Stimulated activated naive CD8-positive, alpha-beta T cell treated with anti-CD3 and anti-CD28 coated beads, Interleukin-15, Interleukin-2, amounts not matched to agents 100 U/mL and 50 U/mL, for 24 hours (primary cell): Measurements from ENCODE around the gene GTF2F1.
"Not testable (repeated sequence)": the region's sequence is repeated elsewhere in the genome, so short reads cannot be mapped to it uniquely, and the experiment has no call there.

Experiments used
- ATAC-seq: fragments of 150-1000 bp; cut with Tn5 transposase; one replicate; pipeline ENCODE4 v1.10.0; 2021
- DNase-seq: peaks from one replicate; pipeline ENCODE4 v3.0.0; 2021

GTF2F1 gene

DNA sequence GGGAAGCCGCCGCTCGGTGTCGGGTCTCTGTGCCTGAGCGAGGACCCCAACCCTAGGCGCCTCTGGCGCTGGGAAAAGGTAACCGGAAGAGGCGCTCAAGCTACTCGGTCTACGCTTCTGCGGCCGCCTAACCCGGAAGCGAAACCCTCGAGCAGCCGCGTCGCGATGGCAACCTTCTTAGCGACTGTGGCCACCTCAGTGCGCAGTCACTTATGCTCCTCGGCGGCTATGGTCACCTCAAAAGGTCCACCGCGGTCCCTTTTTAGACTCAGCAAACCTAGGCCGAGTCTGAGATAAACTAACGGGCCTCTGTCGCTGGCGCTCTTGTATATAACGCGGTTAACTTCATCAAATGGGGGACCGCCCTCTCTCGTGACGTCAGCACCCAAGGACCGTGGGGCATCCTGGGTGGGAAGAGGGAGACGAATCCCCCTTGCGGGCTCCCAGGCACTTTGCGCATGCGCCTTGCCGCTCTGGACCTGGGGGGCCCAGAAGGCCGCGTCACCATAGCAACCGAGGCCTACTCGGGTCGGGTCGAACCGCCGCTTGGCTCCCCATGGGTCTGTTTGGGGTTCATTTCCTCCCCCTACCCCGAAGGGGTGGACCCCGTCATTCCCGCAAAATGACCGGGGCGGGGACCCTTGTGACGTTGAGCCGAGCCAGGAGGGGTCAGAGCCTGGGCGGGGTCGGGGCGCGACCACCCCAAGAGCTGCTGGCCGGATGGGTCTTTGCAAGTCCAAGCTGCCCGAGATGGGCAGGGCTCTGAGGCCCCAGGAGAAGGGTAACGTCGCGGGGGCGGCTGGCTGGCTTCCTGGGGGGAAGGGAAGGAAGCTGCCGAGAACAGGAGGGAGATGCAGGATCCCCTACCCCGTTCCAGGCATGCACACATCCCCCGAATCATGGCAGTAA is at the start of gene GTF2F1:
TSS of gene GTF2F1 (minus strand) at position 91 of the 909 bp plus-strand sequence. CDS start 169 bp downstream, outside the sequence.
- peak; percentile 87 for ATAC-seq
- DNase-seq = peak; percentile 97

DNA sequence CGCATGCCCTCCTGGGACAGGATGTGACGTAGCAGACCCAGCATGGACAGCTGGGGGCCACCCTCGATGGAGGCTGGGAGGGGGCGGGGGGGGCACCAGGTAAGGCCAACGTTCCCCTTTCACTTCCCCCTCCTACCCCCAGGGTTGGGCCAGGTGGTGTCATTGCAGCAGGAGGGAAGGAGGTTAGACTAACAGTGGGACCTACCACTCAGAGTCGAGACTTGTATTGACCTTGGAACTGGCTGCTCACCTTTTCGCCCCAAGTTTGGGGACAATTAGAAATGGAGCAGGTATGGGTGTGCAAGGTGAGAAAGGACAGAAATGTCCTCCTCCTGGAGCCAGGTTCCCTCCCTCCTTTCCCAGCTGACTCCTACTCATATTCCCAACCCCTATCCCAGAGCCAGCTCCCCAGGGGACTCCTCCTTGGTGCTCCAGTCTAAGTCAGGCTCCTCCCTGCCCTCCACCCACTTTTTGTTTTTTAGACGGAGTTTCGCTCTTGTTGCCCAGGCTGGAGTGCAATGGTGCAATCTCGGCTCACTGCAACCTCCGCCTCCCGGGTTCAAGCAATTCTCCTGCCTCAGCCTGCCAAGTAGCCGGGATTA is 49.2 kb upstream of the GTF2F1 start:
- no peak for ATAC-seq
- no peak for DNase-seq

DNA sequence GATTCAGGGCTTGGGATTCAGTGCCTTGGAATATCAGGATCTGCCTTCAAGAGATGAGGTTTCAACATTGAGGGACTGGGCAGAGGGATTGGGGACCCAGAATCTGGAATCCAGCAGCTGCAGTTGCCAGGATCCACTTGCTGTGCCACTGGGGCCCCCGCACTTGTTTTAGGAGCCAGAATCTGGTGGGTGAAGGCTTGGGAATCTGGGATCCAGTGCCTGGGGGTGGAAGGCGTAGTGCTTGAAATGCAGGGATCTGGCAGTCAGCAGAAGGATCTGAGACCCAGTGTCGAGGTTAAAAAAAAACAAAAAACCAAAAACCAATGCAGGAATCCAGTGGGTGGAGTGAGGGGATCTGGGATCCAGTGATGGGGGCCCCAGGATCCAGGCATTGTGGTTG is 47.9 kb upstream of the GTF2F1 start:
- ATAC-seq (no peak), DNase-seq (no peak)

GRCh38 chr19:6439743-6440142 is 46.8 kb upstream of the GTF2F1 start:
- no peak for ATAC-seq

GRCh38 chr19:6433663-6434062 is 40.7 kb upstream of the GTF2F1 start, which contains the start of gene SLC25A41:
Gene SLC25A41 (minus strand): TSS chr19:6433763. CDS start chr19:6433693, 70 bp downstream.
- DNase-seq = no peak
- no peak for ATAC-seq

More at GRCh38 chr19:6439743-6440142, 46.8 kb upstream of the GTF2F1 start:
- DNase-seq = no peak

DNA sequence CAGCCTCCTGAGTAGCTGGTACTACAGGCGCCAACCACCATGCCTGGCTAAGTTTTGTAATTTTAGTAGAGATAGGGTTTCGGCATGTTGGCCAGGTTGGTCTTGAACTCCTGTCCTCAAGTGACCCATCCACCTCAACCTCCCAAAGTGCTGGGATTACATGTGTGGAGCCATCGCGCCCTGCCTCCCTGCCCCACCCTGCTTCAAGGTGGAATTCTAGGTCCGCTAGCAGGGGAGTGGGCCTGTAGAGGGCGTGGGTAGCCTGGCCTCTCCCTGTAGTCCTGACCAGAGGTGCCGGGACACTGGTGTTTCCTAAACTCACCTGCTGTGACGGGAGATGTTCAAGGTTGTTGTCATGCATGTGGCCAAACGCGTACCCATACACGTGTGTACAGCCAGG is 40.2 kb upstream of the GTF2F1 start:
- DNase-seq = no peak
- no peak for ATAC-seq

- ATAC-seq = no peak
- no peak for DNase-seq
Observed at GRCh38 chr19:6431891-6432290, 38.9 kb upstream of the GTF2F1 start.

DNA sequence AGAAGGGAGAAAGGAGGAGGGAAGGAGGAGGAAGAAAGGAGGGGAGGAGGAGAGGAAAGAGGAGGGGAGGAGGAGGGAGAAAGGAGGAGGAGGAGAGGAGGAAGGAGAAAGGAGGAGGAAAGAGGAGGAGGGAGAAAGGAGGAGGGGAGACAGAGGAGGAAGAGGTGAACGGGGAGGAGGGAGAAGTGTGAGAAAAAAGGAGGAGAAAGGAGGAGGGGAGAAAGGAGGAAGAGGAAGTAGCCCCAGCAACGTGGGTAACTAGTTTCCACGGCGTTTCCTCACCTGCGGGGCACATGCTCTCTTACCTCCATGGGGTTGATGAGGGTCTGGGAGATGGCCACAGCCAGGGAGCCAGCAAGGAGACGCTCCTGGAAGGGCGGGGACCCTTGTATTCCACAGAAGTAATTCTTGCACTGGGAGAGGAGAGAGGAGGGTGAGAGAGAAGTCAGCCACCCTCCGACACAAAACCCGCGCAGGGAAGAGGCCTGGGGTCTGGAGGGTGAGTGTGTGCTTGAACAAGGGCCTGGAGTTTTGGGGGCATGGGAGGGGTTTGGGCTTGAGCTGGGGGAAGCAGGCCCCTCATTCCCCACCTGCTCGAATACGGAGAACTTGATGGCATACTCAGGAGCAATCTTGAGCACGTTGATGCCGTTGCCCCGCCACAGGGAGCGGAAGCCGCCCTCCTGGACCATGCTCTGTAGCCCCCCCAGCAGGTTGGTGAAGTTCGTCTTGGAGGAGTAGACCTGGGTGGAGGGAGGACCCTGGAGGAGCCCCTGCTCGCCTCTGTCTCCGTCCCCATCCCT is 36.7 kb upstream of the GTF2F1 start:
- no peak for DNase-seq
- no peak for ATAC-seq

DNA sequence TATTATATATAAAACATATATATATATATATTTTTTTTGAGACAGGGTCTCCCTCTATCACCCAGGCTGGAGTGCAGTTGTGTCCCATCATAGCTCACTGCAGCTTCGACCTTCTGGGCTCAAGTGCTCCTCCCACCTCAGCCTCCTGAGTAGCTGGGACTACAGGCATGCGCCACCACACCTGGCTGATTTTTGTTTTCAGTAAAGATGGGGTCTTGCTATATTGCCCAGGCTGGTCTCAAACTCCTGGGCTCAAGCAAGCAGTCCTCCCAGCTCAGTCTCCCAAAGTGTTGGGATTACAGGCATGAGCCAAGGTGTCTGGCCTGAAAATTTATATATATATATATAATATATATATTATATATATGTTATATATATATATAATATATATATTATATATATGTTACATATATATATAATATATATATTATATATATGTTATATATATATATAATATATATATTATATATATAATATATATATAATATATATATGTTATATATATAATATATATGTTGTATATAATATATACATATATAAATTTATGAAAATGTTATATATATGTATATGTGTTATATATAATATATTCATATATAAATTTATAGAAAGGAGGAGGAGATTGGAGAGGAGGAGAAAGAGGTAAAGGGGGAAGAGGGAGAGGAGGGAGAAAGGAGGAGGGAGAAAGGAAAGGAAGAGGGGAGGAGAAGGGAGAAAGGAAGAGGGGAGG is 35.9 kb upstream of the GTF2F1 start:
- DNase-seq, ATAC-seq: not testable (repeated sequence)

GRCh38 chr19:6427131-6427530 is 34.2 kb upstream of the GTF2F1 start:
- ATAC-seq = no peak
- DNase-seq = no peak

GRCh38 chr19:6425732-6426620 is 33.0 kb upstream of the GTF2F1 start:
- ATAC-seq (no peak), DNase-seq (no peak)

- ATAC-seq (peak; percentile 92), DNase-seq (peak; percentile 98)
Observed at GRCh38 chr19:6424939-6425731, 32.2 kb upstream of the GTF2F1 start.

- DNase-seq (peak; percentile 49), ATAC-seq (no peak)
Observed at GRCh38 chr19:6424195-6424938, 31.4 kb upstream of the GTF2F1 start, which contains the start of gene KHSRP. Gene KHSRP (minus strand): TSS chr19:6424811. CDS start chr19:6424701, 110 bp downstream.

DNA sequence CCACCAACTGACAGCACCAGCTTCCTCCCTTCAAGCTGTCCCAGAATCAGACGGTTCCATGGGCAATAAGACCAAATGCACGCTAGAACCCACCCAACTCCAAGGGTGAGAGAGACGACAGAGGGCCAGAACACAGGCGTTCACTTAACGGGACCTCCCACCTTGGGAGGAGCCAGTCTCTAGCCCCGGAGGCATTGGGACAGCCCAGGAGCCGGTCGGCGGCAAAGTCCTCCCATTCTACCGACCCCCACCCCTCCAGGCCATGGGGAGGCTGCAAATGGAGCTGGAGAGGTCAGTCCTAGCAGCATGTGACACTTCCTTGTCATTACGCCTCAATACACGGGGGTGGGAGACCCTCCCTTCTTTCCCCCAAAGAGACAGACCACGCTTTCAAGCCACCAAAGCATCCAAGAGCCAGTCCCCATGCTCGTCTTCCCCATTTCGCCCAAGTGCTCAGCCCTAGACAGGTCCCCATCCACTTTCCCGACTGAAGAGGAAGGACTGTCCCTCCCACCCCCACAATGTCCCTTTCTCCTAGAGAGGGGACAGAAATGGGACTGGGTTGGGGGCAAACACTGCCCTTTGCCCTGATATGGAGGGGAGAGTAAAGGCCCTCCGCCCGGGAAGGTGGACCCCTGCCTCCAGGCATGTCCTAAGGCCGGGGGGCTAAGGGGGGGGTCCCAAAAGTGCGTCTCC is 30.7 kb upstream of the GTF2F1 start:
- DNase-seq (peak; percentile 55), ATAC-seq (no peak)

DNA sequence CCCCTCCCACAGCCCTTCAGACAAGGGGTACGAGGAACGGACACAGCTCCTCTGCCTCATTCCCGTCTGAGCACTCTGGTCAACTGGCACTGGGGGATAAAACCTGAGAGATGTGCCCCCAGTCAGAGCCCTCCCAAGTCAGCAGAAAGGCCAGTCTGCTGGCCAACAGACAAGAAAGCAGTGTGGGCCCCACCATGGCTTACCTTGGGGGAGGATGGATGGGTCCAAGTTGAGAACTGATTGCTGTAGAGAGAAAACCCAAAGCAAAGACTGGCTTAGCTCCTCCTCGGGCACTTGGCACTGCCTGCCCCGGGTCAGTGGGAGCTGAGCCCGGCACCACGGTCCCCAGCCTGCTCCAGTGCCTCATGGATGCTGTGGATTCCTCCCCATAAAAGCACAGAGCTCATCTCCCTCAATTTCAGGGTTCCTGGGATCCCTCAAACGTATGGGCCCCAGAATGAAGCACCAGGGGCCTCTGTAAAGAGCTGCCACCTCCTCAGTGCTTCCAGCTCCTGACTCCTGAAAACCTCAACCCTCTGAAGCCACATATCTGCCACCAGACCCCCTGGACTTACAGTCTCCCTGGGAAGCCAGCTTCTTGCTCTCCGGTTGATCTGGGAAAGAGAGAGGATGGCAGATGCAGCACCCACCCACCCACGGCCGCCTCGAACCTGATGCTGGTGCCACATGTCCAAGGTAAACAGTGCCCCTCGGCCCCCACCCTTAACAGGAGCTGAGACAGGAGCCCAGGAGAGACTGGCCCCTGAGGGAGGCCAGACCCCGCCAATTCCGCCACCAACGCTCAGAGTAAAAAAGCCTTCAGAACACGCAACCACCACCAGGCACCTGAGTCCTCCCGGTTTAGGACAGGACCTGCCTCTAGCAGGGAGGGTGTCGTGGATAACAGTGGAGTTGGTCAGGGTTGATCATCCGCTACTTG is 28.4 kb upstream of the GTF2F1 start:
- ATAC-seq = no peak
- no peak for DNase-seq

DNA sequence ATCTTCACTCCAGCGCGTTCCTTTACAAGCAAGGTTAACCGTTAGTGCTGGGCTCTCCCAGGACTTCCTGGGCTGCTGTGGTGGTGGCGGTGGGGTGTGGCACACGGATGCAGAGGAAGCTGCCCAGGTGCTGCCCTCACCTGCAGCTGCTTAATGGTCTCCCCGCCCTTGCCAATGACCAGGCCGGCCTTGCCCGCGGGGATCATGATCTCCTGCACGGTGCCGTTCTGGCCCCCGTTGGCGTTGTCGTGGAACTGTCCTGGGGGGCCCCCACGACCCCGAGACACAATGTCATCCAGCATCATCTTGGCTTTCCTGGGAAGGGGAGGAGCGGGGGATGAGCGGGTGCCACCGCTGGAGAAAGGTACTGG is 25.6 kb upstream of the GTF2F1 start:
- ATAC-seq (no peak), DNase-seq (no peak)
